ENCODE results near the gene SLC2A9.

DNA sequence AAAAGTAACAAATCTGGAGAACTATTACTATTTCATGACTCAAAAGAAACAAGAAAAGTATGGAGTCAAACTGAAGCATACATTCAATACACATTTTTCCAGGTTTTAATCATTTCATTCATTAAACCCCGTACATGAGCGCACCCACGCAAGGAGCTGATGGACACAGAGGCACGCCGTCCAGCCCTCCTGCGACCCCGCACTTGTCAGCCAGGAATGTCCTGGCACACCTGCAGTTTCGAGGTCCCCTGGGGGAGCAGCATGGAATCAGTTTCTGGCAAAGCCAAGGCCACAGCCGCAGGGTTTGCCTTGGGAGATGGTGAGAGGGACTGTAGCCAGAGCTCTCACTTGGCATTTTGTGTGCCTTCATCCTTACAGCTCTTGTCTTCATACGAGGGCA, 12.8 kb upstream of the SLC2A9 start:
- TF ChIP-seq CTCF (conservative IDR thresholded peaks at IDR 0.05; ENCODE audit: low read length) (no peak), EZH2phosphoT487 (IDR thresholded peaks at IDR 0.05; ENCODE audit: borderline replicate concordance) (no peak)

Data from Loucy (cell line).